GM18951 (cell line): ENCODE results near the gene PTGR3.

ENCODE experiments used
- POLR2A ChIP-seq: IDR thresholded peaks from 4 replicates; pipeline ENCODE4 v1.6.1; 2011; ENCODE audit warnings: mild to moderate bottlenecking; ENCODE audit not compliant: insufficient read length, insufficient read depth; ENCODE audit errors: extremely low read depth
- in situ Hi-C: fragments of 300-500 bp; cut with MboI; formaldehyde crosslinking; loops from one replicate; pipeline ENCODE4 v1.12.0; 2022; ENCODE audit warnings: low sequenced_read_pairs, mixed read lengths, inconsistent platforms; ENCODE audit not compliant: unreplicated experiment

PTGR3 gene

GRCh38 chr18:75207310-75208154 lies 1.4 kb downstream of the PTGR3 start:
- in situ Hi-C loops: no loop called here
- no peak for TF ChIP-seq POLR2A

GRCh38 chr18:75206452-75207309 lies 2.3 kb downstream of the PTGR3 start:
- TF ChIP-seq POLR2A: no peak
- in situ Hi-C loops: no loop called here

- no peak for TF ChIP-seq POLR2A
- in situ Hi-C loops: no loop called here
Measured at GRCh38 chr18:75205514-75206132, 3.3 kb downstream of the PTGR3 start.

GRCh38 chr18:75204732-75205513 lies 4.0 kb downstream of the PTGR3 start:
- in situ Hi-C loops: no loop called here

GRCh38 chr18:75204269-75204731 lies 4.6 kb downstream of the PTGR3 start:
- in situ Hi-C loops: no loop called here
- TF ChIP-seq POLR2A: no peak

More at GRCh38 chr18:75204732-75205513, 4.0 kb downstream of the PTGR3 start:
- TF ChIP-seq POLR2A: no peak

- TF ChIP-seq POLR2A: no peak
- in situ Hi-C loops: no loop called here
Measured at GRCh38 chr18:75203416-75204268, 5.3 kb downstream of the PTGR3 start.

- in situ Hi-C loops: no loop called here
- TF ChIP-seq POLR2A: no peak
Measured at GRCh38 chr18:75202696-75203365, 6.1 kb downstream of the PTGR3 start.

- in situ Hi-C loops: no loop called here
- TF ChIP-seq POLR2A: no peak
Measured at GRCh38 chr18:75201282-75202270, 7.4 kb downstream of the PTGR3 start.

GRCh38 chr18:75200605-75201280 lies 8.2 kb downstream of the PTGR3 start:
- TF ChIP-seq POLR2A: no peak
- in situ Hi-C loops: no loop called here

GRCh38 chr18:75200071-75200470 lies 8.9 kb downstream of the PTGR3 start:
- in situ Hi-C loops: no loop called here
- TF ChIP-seq POLR2A: no peak
